NCI-H345 treated with DMSO at 0.1 percent for 48 hours (cell line): ENCODE results near the gene SECTM1.

ENCODE experiments used
- DNase-seq: peaks from one replicate; lab custom pipeline; 2025; ENCODE audit not compliant: unreplicated experiment; lab: John Stamatoyannopoulos, UW

SECTM1 gene

DNA sequence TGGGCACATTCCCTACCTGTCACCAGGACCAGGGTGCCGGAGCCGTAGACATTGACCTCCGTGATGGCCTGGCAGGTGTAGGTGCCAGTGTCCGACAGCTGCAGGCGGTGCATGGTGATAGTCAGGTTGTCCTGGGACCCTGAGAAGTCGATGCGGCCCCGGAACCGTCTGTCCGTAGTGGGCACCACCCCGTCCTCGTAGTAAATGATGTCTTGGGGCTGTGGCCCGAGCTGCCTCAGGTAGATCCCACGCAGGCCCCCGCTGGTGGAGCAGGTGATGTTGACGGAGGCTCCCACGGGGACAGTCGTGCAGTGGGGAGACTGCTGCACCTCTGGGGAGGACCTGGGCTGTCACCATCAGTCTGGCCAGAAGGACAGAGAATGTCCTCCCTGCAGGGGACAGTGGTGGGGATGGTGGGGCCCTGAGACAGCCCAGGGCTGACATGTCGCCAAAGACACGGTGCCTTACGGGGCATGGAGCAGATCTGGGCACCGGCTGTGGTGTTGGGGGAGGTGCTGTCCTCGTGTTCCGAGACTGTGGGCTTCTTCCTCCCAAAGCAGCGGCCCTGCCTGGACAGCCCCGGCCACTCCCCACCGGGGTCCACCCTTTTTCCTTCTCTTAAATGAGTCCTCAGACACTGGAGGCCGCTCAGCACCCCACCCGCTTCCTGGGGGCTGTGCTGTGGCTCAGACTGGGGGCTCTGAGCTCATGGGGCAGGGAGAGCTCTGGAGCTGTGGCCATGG lies 16.7 kb downstream of the SECTM1 start:
- no peak for DNase-seq

DNA sequence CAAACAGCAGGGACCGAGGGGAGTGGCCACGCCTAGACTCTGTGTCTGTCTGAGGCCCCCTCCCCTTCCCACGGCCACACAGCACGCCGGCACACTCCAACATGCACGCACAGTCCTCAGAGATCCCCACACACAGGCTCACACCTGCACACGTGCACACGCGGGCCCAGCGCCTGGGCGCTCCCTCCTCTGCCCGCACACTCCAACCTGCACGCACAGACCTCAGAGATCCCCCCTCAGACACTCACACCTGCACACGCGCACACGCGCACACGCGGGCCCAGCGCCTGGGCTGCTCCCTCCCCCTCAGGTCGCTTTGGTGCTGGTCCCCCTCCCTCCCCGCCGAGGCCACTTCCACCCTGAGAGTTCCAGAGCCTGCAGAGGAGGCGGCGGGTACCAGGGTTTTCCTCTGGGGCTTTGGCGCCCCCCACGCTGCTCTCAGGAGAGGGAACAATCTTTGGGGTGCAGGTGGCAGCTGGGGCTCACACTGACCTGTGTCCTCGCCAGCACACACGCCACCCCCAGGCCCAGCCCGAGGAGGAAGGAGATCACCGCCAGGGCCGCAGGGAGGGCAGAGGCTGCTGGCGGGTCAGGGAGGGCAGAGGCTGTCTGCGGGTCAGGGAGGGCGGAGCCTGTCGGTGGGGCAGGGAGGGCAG lies 17.7 kb downstream of the SECTM1 start:
- DNase-seq, result no peak

DNA sequence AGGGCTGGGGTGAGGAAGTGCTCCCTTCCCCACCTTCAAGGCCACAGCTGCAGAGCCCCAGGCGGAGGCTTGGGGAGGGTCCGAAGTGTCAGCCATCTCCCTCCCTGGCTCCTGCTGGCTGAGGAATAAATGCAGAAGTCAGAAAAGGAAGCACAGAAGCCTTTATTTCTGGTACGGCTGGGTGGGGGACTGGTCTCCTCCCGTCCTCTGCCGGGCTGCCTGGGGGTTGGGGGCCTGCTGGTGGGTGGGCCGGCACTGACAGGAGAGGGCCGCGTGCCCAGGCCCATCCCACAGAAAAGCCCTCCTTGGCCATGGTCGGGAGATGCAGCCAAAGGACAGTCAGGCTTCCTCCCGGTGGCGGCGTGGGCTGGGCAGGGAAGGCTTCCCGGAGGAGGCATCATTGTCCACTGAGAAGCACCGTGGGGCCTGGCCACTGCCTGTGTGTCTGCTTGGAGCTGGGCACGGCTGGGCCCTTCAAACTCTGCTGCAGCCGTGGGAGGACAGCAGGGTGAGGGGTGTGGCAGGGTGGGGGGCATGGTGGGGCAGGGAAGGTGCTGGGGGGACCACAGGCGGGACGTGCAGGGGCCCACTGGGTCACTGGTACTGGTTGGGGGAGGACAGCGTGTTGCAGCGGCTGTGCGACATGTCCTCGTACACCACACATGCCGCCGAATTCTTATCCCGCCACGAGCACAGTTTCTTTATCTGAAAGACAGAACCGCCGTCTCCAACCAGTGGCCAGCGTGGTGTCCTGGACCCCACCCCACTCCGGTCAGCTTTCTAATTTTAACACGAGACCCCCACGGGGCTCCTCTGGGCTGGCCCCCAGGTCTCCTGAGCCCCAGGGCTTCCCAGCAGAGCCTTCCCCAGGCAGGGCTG lies 18.6 kb downstream of the SECTM1 start:
- DNase-seq, result no peak

DNA sequence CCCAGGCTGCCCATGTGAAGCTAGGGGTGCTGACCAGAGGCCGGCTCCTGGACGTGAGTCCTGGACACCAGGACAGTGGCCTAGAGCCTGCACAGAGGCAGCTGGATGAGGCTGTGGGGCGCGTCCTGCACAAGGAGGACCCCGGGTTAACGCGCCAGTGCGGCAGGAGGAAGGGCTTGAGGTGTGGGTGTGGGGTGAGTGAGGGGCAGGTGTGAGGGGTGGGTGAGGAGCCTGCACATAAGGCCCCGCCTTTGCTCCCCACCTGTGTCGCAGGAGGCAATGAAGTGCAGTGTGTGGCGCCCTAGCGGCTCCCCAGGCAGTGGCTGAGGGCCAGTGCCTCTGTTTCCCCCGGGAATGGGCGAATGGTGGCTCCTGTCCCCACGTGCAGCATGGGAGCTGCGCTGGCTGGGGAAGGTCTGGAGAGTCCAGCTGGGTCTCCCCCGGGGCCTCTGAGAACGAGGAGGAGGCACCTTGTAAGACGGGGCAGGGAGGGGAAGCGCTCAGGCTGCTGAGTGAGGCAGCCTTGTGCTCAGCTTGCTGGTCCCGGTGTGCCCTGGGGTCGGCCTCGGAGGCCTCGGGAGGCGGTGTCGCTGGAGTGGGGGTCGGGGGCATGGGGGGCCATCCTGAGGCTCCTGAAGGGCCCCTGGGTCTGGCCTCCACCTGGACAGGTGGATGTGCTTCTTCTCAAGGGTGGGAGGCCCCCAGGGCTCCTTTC lies 19.4 kb downstream of the SECTM1 start:
- DNase-seq, result no peak

DNA sequence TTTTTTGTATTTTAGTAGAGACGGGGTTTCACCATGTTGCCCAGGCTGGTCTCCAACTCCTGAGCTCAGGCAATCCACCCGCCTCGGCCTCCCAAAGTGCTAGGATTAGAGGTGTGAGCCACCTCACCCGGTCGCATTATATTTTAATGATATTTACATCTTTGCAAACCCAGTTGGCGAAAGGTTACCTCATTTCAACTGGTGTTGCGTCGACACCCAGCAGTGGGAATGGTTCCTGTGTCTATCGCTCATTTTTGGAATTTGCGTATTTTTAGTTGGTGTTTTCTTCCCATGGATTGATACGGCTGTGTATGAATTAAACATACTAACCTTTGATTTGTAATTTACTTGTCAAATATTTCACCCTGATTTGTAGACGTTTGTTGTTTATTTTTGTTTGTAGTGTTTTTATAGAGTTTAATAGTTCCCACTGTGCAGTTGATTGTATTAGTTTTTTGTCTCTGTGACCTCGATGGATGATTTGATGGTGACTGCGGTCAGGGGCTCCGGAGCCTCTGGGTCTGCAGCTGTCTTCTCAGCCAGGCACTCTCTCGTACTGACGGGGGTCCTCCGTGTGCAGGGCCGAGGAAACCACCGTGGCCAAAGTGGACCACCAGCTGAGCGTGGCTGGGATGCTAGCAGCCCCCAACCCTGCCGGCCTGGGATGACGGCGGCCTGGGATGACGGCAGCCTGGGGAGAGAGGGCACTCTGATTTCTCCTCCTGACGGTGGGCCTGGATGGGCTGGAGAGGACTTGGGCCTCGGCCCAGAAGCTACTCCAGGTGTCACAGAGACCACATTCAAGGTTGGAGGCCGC lies 20.2 kb downstream of the SECTM1 start:
- no peak for DNase-seq

DNA sequence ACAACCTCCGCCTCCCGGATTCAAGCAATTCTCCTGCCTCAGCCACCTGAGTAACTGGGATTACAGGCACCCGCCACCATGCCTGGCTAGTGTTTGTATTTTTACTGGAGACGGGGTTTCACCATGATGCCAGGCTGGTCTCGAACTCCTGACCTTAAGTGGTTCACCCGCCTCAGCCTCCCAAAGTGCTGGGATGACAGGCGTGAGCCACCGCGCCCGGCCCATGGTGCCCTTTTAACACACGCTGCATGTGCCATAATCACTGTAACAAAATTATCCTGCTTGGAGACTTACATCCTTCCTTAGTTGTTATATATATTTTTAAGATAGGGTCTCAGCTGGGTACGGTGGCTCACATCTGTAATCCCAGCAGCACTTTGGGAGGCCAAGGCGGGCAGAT lies 21.6 kb downstream of the SECTM1 start:
- no peak for DNase-seq

DNA sequence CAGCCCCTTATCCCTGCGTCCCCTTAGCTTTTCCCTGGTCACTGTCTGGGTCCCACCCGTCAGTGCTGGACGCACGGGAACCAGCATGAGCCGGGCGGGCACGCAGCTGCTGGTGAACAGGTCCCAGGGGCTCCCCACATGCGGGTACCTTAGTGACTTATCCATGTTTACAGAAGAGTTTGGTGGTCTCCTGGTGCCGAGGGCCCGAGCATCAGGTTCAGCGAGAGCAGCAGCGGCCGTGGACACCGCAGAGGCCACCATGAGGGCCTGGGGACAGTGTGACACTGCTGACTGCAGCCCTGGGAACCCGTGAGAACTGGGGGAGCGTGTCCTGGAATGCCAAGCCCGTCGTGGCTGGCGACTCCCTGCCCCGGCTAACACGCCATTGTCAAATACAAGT lies 22.7 kb downstream of the SECTM1 start:
- no peak for DNase-seq

DNA sequence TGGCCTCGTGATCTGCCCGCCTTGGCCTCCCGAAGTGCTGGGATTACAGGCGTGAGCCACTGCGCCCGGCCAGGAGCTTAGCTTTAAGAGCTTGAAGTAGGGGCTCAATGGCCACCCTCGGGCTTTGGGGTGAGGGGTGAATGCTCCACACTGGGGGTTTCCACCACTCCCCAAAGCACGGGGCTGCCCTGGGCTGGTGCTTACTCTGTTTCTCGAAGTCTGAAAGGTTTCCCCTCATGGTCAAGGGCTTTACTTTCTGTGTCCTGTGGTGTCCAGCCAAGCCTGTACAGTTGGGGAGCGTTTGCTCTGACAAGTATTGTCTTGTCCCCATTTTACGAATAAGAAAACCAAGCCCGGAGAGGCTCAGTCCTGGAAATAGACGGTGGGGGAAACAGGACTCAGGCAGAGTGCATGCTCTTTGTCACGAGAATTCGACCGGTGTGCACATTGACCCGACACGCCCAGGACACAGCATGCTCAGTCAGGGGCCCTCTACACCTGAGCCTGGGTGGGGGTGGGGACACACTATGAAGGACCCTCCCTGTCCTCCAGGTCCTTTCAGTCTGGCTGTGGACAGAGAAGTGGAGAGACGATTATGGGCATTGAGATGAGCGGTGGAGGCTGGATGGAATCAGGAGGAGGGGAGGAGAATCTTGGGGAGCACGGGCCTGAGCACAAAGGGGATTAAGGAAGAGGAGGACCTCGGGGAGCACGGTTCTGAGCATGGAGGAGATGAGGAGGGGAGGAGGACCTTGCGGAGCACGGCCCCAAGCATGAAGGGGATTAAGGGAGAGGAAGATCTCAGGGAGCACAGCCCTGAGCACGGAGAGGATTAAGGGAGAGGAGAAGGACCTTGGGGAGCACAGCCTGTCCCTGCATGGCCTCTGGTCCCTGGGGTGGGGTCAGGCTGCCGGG lies 23.7 kb downstream of the SECTM1 start:
- no peak for DNase-seq

DNA sequence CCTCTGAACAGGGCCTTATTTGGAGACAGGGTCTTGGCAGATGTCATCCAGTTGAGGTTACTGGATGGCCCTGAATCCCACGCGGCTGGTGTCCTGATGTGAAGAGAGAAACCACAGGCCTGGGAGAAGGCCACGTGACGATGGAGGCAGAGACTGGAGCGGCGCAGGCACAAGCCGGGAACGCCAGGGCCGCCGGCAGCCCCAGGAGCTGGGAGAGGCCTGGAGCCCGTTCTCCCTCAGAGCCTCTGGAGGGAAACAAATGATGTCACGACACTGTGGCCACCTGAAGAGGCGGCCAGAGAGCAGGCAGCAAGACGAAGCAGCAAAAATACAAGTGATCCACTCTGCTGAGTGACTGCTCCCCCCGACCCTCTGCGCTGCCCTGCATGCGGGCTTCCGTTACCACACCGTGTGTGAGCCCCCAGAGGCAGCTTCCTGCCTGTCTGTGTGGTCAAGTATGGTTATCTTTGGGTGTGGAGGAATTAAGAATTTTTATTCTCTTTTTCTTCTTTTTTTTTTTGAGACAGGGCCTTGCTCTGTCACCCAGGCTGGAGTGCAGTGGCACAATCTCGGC lies 27.8 kb downstream of the SECTM1 start:
- no peak for DNase-seq

DNA sequence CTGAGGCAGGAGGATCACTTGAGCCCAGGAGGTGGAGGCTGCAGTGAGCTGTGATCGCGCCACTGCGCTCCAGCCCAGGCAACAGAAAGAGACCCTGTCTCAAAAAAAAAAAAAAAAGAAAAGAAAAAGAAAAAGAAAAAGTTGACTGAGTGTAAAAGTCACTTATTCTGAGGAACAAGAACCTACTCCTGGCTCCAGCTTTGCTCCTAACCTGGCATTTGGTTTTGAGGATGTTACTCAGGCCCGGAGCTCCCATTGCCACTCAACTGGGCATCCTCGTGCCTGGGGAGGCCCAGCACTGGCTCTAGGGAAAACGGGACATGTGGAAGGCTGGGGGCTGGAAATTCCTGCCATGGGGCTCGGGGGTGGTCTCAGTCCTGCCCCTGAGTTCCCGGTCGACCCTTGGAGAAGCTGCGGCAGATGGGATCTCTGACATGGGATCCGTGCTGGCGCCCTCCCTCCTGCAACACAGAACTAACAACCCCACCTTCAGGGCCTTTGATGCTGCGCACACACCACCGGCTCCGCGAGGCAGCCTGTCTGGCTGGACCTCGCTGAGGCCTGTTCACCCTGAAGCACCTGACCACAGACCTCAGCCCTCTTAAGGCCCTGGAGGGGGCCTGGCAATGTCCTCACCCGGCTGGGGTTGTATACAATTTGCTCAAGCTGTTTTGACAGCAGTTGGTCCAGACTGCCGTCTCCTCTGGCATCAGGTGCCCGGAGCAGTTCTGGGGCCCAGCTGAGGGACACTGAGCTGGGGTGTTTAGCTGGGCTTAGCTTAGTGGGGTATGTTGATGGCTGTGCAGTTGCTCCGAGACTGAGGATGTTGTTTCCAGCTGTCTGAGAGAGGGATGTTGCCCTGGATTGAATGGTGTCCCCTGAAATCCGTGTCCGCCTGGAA lies 28.5 kb downstream of the SECTM1 start:
- no peak for DNase-seq

DNA sequence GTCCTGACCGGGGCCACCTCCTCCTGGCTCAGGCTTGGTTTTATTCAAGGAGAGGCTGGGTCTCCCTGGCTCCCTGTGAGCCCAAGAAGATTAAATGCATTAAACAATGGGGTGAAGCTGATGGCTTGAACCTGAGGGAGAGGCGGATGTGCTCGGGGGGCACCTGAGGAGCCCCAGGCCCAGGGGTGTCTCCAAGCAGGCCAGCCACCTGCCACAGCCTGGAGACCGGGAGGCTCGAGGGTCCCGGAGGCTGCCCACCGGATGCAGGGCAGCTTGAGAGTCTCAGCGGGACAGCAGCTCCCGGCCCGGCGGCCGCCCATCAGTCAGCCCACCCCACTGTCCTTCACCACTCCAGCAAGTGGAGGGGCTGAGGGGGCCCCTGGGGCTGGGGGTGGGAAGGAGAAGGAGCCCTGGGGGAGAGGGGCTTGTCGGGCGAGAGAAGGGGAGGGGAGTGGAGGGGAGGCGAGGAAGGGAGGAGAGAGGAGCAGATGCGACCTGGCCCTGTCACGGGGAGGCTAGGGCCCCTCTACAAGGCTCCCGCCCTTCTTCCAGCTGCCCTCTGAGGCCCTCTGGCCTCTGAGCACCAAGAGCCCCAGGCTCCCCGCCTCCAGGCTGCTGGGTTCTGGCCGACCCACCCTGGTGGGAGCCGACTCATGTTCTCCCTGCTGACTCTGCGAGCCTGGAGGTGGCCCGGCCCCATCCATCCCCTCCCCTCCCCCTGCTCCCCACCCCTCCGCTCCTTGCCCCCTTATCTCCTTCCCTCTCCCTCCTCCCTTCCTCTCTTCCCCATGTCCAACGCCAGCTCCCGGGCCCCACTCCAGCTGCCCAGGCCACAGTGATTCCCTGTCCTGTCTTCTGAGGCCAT lies 29.4 kb downstream of the SECTM1 start:
- DNase-seq, result no peak

DNA sequence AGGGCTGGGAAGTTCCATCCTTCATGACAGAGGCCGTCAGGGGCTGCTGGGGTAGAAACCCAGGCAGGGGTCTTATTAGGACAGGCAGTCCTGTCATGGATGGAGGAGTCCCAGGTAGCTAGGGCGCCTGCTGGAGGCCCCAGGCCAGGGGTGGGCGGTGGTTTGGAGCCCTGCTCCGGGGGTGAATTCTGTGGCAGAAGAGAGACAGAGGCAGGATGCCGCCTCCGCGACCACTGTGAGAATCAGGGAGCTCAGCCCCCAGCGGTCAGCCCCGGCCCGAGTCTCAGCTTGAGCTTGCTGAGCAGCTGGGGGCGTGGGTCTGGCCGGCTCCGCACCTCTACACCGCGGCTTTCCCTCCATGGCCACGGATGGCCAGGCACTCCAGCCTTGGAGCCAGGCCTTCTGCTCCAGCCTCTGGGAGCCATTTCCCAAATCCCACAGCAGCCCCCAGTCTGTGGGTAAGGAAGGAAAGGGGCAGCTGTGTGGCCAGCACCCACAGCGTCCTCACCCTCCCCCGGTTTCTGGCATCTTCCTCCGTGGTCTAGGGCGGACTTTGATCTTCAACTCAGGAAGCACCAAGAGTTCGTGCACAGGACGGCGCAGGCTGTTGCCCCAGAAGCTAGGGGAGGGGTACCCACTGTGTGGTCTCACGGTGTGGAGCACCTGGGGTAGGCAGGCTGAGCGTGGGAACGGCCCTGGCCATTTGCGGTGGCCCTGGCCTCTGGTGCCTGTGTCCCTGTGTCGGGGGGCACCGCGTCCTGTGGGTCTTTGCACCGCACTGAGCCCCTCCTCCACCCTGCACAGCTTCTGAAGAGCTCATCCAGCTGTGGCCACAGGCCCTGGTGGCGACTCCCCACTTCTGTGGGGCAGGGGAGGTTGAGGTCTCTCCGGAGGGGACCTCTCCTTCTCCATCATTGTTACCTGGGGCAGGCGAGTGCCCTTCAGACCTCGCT lies 30.3 kb downstream of the SECTM1 start:
- no peak for DNase-seq

DNA sequence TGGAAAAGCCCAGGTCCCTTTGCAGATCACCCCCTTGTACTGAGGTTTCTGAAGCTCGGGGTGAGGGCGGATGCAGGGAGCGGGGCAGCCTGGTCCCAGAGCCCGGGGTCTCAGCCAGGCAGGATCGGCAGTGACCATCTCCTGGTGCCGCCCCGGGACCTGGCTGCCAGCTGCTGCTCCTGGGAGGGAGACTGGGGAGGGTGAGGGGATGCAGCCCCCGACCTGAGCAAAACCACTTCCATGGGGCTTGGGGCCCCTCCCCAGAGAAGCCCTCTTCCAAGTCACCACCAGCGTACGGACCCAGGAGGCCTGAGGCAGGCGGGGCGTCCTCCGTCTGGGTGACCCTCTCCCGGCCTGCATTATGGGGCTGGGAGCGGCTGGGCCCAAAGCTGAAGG lies 31.0 kb downstream of the SECTM1 start:
- DNase-seq, result no peak

DNA sequence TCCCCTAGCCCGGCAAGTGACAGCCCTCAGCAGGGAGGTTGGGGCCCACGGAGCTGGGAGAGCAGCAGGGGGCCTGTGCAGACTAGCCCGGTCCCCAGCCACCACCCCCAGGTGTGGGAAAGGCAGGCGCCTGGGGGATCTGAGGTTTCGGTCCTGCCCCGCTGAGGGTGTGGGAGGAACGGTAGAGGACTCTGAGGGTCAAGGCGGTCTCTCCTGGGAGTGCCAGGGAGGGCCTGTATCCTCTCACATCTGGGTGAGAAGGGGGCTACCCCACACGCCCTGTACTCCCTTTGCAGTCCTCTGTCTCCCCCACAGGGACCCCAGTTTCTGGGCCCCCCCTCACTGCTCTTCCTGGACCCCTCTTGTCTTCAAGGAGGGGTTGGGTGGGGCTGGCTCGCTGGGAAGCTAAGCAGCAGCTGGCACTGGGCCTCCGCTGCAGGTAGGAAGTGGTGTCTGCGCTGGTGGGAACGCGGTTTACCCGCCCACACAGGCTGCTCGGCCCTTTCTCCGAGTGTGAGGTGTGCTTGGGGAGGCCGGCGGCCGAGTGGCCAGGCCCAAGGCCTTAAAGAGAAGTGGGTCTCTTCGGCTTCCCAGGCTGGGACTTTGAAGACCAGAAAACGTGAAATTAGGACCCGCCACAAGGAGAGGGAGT lies 31.5 kb downstream of the SECTM1 start:
- DNase-seq, result no peak

DNA sequence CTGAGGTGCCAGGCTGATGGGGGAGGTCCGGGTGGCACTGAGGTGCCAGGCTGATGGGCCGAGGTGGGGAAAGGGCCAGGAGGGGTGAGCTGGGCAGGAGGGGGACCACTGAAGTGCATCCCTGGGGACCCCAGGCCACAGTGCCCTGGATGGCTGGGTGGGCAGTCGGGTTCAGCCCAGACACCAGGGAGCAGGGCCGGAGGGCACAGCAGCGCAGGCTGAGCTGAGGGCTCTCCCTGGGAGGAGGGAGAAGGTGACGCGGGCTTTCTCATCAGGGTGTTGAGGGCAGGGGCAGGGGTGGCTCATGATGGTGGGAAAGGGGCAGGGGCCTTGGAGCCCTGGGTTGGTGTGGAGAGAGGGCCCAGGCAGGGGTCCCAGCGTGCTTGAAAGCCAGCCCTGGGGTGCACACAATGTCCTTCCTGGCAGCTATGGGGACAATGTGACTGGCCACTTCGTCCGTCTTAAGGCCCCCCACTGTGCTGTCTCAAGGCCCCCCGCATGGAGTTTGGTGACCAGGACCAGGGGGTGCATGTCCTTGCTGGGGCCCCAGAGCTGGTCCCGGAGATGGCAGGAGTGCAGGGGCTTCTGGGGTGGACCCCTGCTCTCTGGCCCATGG lies 32.2 kb downstream of the SECTM1 start:
- DNase-seq, result no peak
